HTERT RPE-1 (cell line): ENCODE results near the gene NMNAT1.
"Not testable (repeated sequence)": the region's sequence is repeated elsewhere in the genome, so short reads cannot be mapped to it uniquely, and the experiment has no call there.

Source experiments
- in situ Hi-C: fragments of 300-500 bp; cut with MboI; formaldehyde crosslinking; loops from 4 replicates; pipeline ENCODE4 v1.14.3; 2020; ENCODE audit warnings: low sequenced_read_pairs

NMNAT1 gene

GRCh38 chr1:9942939-9943788 lies at the start of gene NMNAT1, which contains the start of gene LZIC:
Gene NMNAT1, plus strand, starts transcription at chr1:9943475. Its CDS starts 28,599 bp downstream, at chr1:9972074.
Gene LZIC, minus strand, starts transcription at chr1:9943391. Its CDS starts 6,772 bp downstream, at chr1:9936619.
- in situ Hi-C loops: no loop called here

- in situ Hi-C loops: no loop called here
Measured at GRCh38 chr1:9894115-9894514, 49.2 kb upstream of the NMNAT1 start.

- in situ Hi-C loops: no loop called here
Measured at GRCh38 chr1:9900142-9901043, 42.9 kb upstream of the NMNAT1 start.

GRCh38 chr1:9901148-9902059 lies 41.9 kb upstream of the NMNAT1 start:
- in situ Hi-C loops: no loop called here

- in situ Hi-C loops: no loop called here
Measured at GRCh38 chr1:9902060-9902452, 41.2 kb upstream of the NMNAT1 start.

GRCh38 chr1:9903801-9904527 lies 39.3 kb upstream of the NMNAT1 start:
- in situ Hi-C loops: no loop called here

GRCh38 chr1:9904596-9904995 lies 38.7 kb upstream of the NMNAT1 start:
- in situ Hi-C loops: no loop called here

- in situ Hi-C loops: no loop called here
Measured at GRCh38 chr1:9905010-9905409, 38.3 kb upstream of the NMNAT1 start.

- in situ Hi-C loops: no loop called here
Measured at GRCh38 chr1:9906466-9906865, 36.8 kb upstream of the NMNAT1 start.

- in situ Hi-C loops: no loop called here
Measured at GRCh38 chr1:9907441-9907840, 35.8 kb upstream of the NMNAT1 start.

- in situ Hi-C loops: no loop called here
Measured at GRCh38 chr1:9908871-9909233, 34.4 kb upstream of the NMNAT1 start.

- in situ Hi-C loops: no loop called here
Measured at GRCh38 chr1:9909234-9910046, 33.8 kb upstream of the NMNAT1 start.

- in situ Hi-C loops: no loop called here
Measured at GRCh38 chr1:9910076-9910422, 33.2 kb upstream of the NMNAT1 start, which contains the start of gene CTNNBIP1. Gene CTNNBIP1, minus strand, starts transcription at chr1:9910269. Its CDS starts 38,205 bp downstream, at chr1:9872064.

- in situ Hi-C loops: no loop called here
Measured at GRCh38 chr1:9910423-9911178, 32.7 kb upstream of the NMNAT1 start.

- in situ Hi-C loops: no loop called here
Measured at GRCh38 chr1:9912264-9912936, 30.9 kb upstream of the NMNAT1 start.

GRCh38 chr1:9914610-9914937 lies 28.7 kb upstream of the NMNAT1 start:
- in situ Hi-C loops: no loop called here

- in situ Hi-C loops: no loop called here
Measured at GRCh38 chr1:9916452-9916851, 26.8 kb upstream of the NMNAT1 start.

- in situ Hi-C loops: not testable (repeated sequence)
Measured at GRCh38 chr1:9917495-9917894, 25.8 kb upstream of the NMNAT1 start.
